ENCODE measurements around the gene HGS. TPM values are rescaled to one million over a fixed set of nuclear protein-coding genes. Genes with fewer than 3 reads are reported as not detected.

Gene HGS
- total and polyA plus RNA-seq, 2 of the 8 experiments (the other 6 are each of a cell fraction or from before 2014, with no cell fraction given): 80.8 to 99.7 TPM

DNA sequence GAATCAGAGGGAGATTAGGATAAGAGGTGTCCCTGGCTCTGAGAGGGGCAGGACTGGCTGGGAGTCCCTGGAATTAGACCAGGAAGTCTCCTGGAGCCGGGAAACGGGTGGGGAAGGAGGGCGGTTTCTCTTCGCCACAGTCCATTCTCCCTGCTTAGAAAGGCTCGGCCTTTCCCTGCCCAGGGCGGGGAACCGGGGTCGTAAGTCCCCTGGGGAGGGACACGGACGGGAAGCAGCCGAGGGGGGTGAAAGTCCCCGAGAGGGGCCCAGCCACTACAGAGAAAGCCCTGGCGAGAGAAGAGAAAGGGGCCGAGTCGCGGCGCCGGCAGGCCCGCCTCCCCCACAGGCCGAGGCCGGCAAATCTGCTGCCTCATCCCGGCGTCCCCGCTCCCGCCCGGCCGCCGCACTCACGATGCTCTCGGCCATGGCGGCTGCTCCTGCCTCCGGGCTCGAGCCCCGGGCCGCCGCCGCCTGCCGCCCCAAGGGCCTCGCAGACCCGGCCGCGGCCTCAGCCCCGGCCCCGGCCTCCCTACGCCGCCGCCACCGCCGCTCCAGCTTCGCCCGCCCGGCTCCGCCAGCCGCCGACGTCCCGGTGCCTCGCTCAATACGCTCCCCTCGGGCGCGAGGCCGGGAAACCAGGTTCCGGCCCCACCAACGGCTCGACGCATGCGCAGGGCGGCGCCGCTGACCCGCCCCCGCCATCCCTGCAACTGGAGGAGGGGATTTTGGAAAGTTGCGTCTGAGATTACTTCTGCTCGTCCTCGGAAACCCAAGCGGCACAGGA lies 47.1 kb upstream of the HGS start, which contains the start of the genes NPLOC4 and TSPAN10:
TSS of gene NPLOC4 (minus strand) at position 608 of the 784 bp plus-strand sequence. CDS start at position 426, 182 bp downstream.
TSS of gene TSPAN10 (plus strand) at position 692 of the 784 bp plus-strand sequence. CDS start 5,217 bp downstream, outside the sequence.
- peak within 1 kb of the TSS; percentile 85 to 91 (median 86) for H3K9ac ChIP-seq (replicated peaks in 1 of 4; ENCODE audit: extremely low read depth in 1 of 4, low read depth in 3 of 4, low read length in 3 of 4)
- H3K4me2 ChIP-seq (ENCODE audit: insufficient read depth in 1 of 2, low read depth in 2 of 2, low read length in 2 of 2): peak within 1 kb of the TSS; percentile 72 to 74
- peaks cover 2% of the 10 kb centered on the region; the same call in 1 of the 2 replicates for H3K79me1 ChIP-seq (ENCODE audit: low read depth, low read length)
- no peak within 1 kb of the TSS for H2BK120ac ChIP-seq (replicated peaks; ENCODE audit: low read depth, low read length)
- H2BK20ac ChIP-seq (ENCODE audit: low read length): no peak within 1 kb of the TSS
- H4K20me1 ChIP-seq (replicated peaks in 1 of 2; ENCODE audit: control insufficient read depth in 1 of 2, insufficient read depth in 2 of 2, low read length in 2 of 2): no peaks in the 10 kb centered on the region
- no peak within 1 kb of the TSS for H2BK15ac ChIP-seq (ENCODE audit: low read length)
- 0 out of 2 replicates have a peak within 1 kb of the TSS, but pooled peaks have one; percentile 35 for H2BK5ac ChIP-seq (ENCODE audit: low read depth, low read length)
- H3K79me2 ChIP-seq (ENCODE audit: control insufficient read depth in 1 of 2, insufficient read depth in 2 of 2, low read length in 2 of 2): peaks cover 7 to 40% of the 10 kb centered on the region in 2 experiments
- no peak within 1 kb of the TSS for H2AK5ac ChIP-seq (ENCODE audit: low read depth, low read length)
- H3K4ac ChIP-seq (replicated peaks; ENCODE audit: insufficient read length, low read depth, low read length): no peak within 1 kb of the TSS
- H3K14ac ChIP-seq (ENCODE audit: insufficient read length): no peak within 1 kb of the TSS
- H3K23me2 ChIP-seq (ENCODE audit: low read depth, low read length): peaks cover 3% of the 10 kb centered on the region; the same call in 1 of the 2 replicates
- H4K5ac ChIP-seq (ENCODE audit: insufficient read length, low read depth, low read length): peak within 1 kb of the TSS; percentile 62
- H2BK12ac ChIP-seq (ENCODE audit: low read depth, low read length): peak within 1 kb of the TSS; percentile 55; the same call in 1 of the 2 replicates
- no peak within 1 kb of the TSS for H3K23ac ChIP-seq (ENCODE audit: insufficient read length)
- peak within 1 kb of the TSS; percentile 95 for H2AFZ ChIP-seq (ENCODE audit: low read length)
- H3K18ac ChIP-seq (ENCODE audit: extremely low read depth, low read length): no peak within 1 kb of the TSS
- H3K9me3 ChIP-seq (ENCODE audit: insufficient read depth in 2 of 2, low read depth in 1 of 2, low read length in 1 of 2): no peaks in the 10 kb centered on the region
- ChIA-PET POLR2A (ENCODE audit: partially characterized antibody) (interaction anchor here (0.9 to 2.8 kb wide), 10 partner anchors 11 to 99 kb away, joined by 3 to 14 read pairs (median 6); partner anchors contain the start of genes ARL16, FAAP100 and HGS), CTCF (ENCODE audit: partially characterized antibody) (interaction anchor here (1.2 kb wide), 1 partner anchor 11 kb away, joined by 3 read pairs; no protein-coding TSS in a partner anchor)
- peak; percentile 58 to 94 for DNase-seq (ENCODE audit: low read depth in 1 of 2, low spot score in 2 of 2)
- H3K36me3 ChIP-seq (ENCODE audit: control insufficient read depth in 2 of 4, insufficient read depth in 4 of 4, low read length in 3 of 4): peaks cover 0 to 5% (median 0%) of the 10 kb centered on the region in 4 experiments; a peak in 1 of 8 replicates
- peak within 1 kb of the TSS; percentile 78 to 96 (median 87) for H3K4me3 ChIP-seq (ENCODE audit: extremely low read depth in 1 of 4, insufficient read depth in 2 of 4, low read depth in 3 of 4, low read length in 4 of 4)
- no peaks in the 10 kb centered on the region for H3K4me1 ChIP-seq (replicated peaks in 1 of 4; ENCODE audit: control insufficient read depth in 3 of 4, insufficient read depth in 4 of 4, low read length in 3 of 4)
- WGBS, 2 experiments (ENCODE audit: extremely low coverage in 1 of 2, insufficient coverage in 1 of 2, insufficient read length in 1 of 2, insufficient replicate concordance in 2 of 2, low coverage in 1 of 2, low lambda C conversion rate in 2 of 2, missing lambda C conversion rate in 1 of 2): 1% methylated on average over 36 of the region's 77 CpGs; no CpG with 5 or more reads in 1 of the 2 experiments
- peak within 1 kb of the TSS; percentile 83 for H3K27ac ChIP-seq (ENCODE audit: low read depth, low read length)
- H3K27me3 ChIP-seq (replicated peaks in 1 of 4; ENCODE audit: control insufficient read depth in 3 of 4, extremely low read depth in 1 of 4, insufficient read depth in 3 of 4, low read length in 3 of 4): no peaks in the 10 kb centered on the region
- FAIRE-seq: no peak
- H4K8ac ChIP-seq (ENCODE audit: extremely low read depth, insufficient read depth, low read length): peak within 1 kb of the TSS; percentile 92; the same call in 1 of the 2 replicates
- H3K56ac ChIP-seq (replicated peaks; ENCODE audit: insufficient read length, low read depth, low read length): no peak within 1 kb of the TSS
- no peak within 1 kb of the TSS for H4K91ac ChIP-seq (replicated peaks; ENCODE audit: insufficient read length, low read length)
- TF ChIP-seq KDM4A (IDR thresholded peaks at IDR 0.05; ENCODE audit: low read depth, low read length, severe bottlenecking) (peak; percentile 63), MAFK (IDR thresholded peaks at IDR 0.05; ENCODE audit: low read depth, low read length) (peak; percentile 63; the same call in 1 of the 2 replicates), SIRT6 (IDR thresholded peaks at IDR 0.05; ENCODE audit: low read length) (no peak), JUN (IDR thresholded peaks at IDR 0.05; ENCODE audit: low read depth, low read length) (peak; percentile 4; the same call in 1 of the 2 replicates), RAD21 (IDR thresholded peaks at IDR 0.05 in 1 of 2, conservative IDR thresholded peaks at IDR 0.05 in 1 of 2; ENCODE audit: low read depth in 2 of 2, low read length in 2 of 2) (no peak; a peak in 1 of 4 replicates), PHF8 (conservative IDR thresholded peaks at IDR 0.05; ENCODE audit: low read depth, low read length) (peak; percentile 91), CEBPB (IDR thresholded peaks at IDR 0.05; ENCODE audit: low read depth, low read length) (peak; percentile 15; the same call in 1 of the 2 replicates)
- TF ChIP-seq, protein P1, sequence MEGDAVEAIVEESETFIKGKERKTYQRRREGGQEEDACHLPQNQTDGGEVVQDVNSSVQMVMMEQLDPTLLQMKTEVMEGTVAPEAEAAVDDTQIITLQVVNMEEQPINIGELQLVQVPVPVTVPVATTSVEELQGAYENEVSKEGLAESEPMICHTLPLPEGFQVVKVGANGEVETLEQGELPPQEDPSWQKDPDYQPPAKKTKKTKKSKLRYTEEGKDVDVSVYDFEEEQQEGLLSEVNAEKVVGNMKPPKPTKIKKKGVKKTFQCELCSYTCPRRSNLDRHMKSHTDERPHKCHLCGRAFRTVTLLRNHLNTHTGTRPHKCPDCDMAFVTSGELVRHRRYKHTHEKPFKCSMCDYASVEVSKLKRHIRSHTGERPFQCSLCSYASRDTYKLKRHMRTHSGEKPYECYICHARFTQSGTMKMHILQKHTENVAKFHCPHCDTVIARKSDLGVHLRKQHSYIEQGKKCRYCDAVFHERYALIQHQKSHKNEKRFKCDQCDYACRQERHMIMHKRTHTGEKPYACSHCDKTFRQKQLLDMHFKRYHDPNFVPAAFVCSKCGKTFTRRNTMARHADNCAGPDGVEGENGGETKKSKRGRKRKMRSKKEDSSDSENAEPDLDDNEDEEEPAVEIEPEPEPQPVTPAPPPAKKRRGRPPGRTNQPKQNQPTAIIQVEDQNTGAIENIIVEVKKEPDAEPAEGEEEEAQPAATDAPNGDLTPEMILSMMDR (IDR thresholded peaks at IDR 0.05; ENCODE audit: control extremely low read depth in 1 of 3, insufficient read depth in 1 of 3, low read depth in 1 of 3, low read length in 3 of 3): no peak

Data from H1 (cell line).